Cortex of kidney (tissue), 1 donor: ENCODE measurements around the gene THBS2.
"Not testable (repeated sequence)": the region's sequence is repeated elsewhere in the genome, so short reads cannot be mapped to it uniquely, and the experiment has no call there.

Experiments used
- DNase-seq: peaks from one replicate; lab custom pipeline; 2025; lab: John Stamatoyannopoulos, UW

The THBS2 gene

GRCh38 chr6:169230946-169231789 is 22.5 kb downstream of the THBS2 start:
- DNase-seq, result no peak

- no peak for DNase-seq
These were observed 23.4 kb downstream of the THBS2 start for GRCh38 chr6:169230322-169230665.

- no peak for DNase-seq
These were observed 23.9 kb downstream of the THBS2 start for GRCh38 chr6:169229615-169230321.

GRCh38 chr6:169227116-169227515 is 26.5 kb downstream of the THBS2 start:
- no peak for DNase-seq

GRCh38 chr6:169225887-169226286 is 27.8 kb downstream of the THBS2 start:
- DNase-seq, result no peak

GRCh38 chr6:169225131-169225576 is 28.5 kb downstream of the THBS2 start:
- DNase-seq, result no peak

GRCh38 chr6:169224716-169225115 is 28.9 kb downstream of the THBS2 start:
- no peak for DNase-seq

- DNase-seq, result no peak
These were observed 29.4 kb downstream of the THBS2 start for GRCh38 chr6:169224185-169224695.

- no peak for DNase-seq
These were observed 30.6 kb downstream of the THBS2 start for GRCh38 chr6:169223006-169223405.

- DNase-seq, result no peak
These were observed 31.5 kb downstream of the THBS2 start for GRCh38 chr6:169222126-169222525.

GRCh38 chr6:169221264-169221663 is 32.4 kb downstream of the THBS2 start:
- no peak for DNase-seq

GRCh38 chr6:169220068-169220964 is 33.3 kb downstream of the THBS2 start:
- no peak for DNase-seq

- DNase-seq, result no peak
These were observed 35.7 kb downstream of the THBS2 start for GRCh38 chr6:169217972-169218371.

- DNase-seq, result no peak
These were observed 36.8 kb downstream of the THBS2 start for GRCh38 chr6:169216830-169217229.

GRCh38 chr6:169215201-169215681 is 38.4 kb downstream of the THBS2 start:
- DNase-seq, result no peak

GRCh38 chr6:169214789-169215188 is 38.9 kb downstream of the THBS2 start:
- DNase-seq, result not testable (repeated sequence)

- no peak for DNase-seq
These were observed 39.7 kb downstream of the THBS2 start for GRCh38 chr6:169213814-169214520.

GRCh38 chr6:169212897-169213813 is 40.5 kb downstream of the THBS2 start:
- peak; percentile 37 for DNase-seq

- DNase-seq, result no peak
These were observed 41.2 kb downstream of the THBS2 start for GRCh38 chr6:169212436-169212835.

GRCh38 chr6:169211881-169212280 is 41.8 kb downstream of the THBS2 start:
- no peak for DNase-seq
